ENCODE data around the gene ATN1.
A peak's percentile ranks its signal among the peaks of the same experiment; 100 is the strongest.

Gene ATN1

GRCh38 chr12:6944381-6945186 lies 16.8 kb downstream of the ATN1 start:
- peak; percentile 89 for DNase-seq

GRCh38 chr12:6945613-6946012 lies 17.9 kb downstream of the ATN1 start:
- no peak for DNase-seq

- peak; percentile 59 for DNase-seq
These were observed 18.5 kb downstream of the ATN1 start for GRCh38 chr12:6946033-6946919.

GRCh38 chr12:6946920-6947374 lies 19.2 kb downstream of the ATN1 start:
- DNase-seq, result no peak

- no peak for DNase-seq
These were observed 19.9 kb downstream of the ATN1 start for GRCh38 chr12:6947615-6948014.

GRCh38 chr12:6948873-6949594 lies 21.3 kb downstream of the ATN1 start:
- DNase-seq, result peak; percentile 93

- DNase-seq, result no peak
These were observed 22.6 kb downstream of the ATN1 start for GRCh38 chr12:6950401-6950801.

- DNase-seq, result peak; percentile 93
These were observed 23.2 kb downstream of the ATN1 start, which contains the start of gene PTPN6 for GRCh38 chr12:6950811-6951540. Gene PTPN6, plus strand, starts transcription at chr12:6951356. Its CDS starts 157 bp downstream, at chr12:6951513.

GRCh38 chr12:6951551-6952120 lies 23.9 kb downstream of the ATN1 start:
- no peak for DNase-seq

GRCh38 chr12:6952121-6952862 lies 24.5 kb downstream of the ATN1 start:
- DNase-seq, result peak; percentile 42

GRCh38 chr12:6952863-6953441 lies 25.2 kb downstream of the ATN1 start:
- DNase-seq, result no peak

- DNase-seq, result peak; percentile 94
These were observed 25.9 kb downstream of the ATN1 start for GRCh38 chr12:6953442-6954315.

- DNase-seq, result no peak
These were observed 26.8 kb downstream of the ATN1 start for GRCh38 chr12:6954316-6955107.

GRCh38 chr12:6955108-6956020 lies 27.6 kb downstream of the ATN1 start:
- DNase-seq, result no peak

- DNase-seq, result peak; percentile 34
These were observed 28.4 kb downstream of the ATN1 start for GRCh38 chr12:6956021-6956727.

- DNase-seq, result no peak
These were observed 29.5 kb downstream of the ATN1 start for GRCh38 chr12:6957151-6957701.

Data from inflammatory macrophage treated with lipopolysaccharide for 4 hours (primary cell).